Cerebellar nuclear complex (tissue), 1 donor: Measurements from ENCODE around the gene PACS1.

ENCODE experiments used
- DNase-seq, 2 experiments: peaks; one replicate each; lab custom pipeline; 2025; lab: John Stamatoyannopoulos, UW

PACS1 gene

GRCh38 chr11:66050581-66051231 is 19.4 kb upstream of the PACS1 start:
- DNase-seq = no peak

GRCh38 chr11:66051371-66051765 is 18.7 kb upstream of the PACS1 start:
- no peak for DNase-seq

GRCh38 chr11:66051766-66052663 is 18.1 kb upstream of the PACS1 start, which contains the start of gene SF3B2:
Gene SF3B2 (plus strand): TSS chr11:66052364. CDS start chr11:66052385, 21 bp downstream.
- peak; percentile 87 to 98 for DNase-seq

- no peak for DNase-seq
Observed at GRCh38 chr11:66052664-66052982, 17.4 kb upstream of the PACS1 start.

- no peak for DNase-seq
Observed at GRCh38 chr11:66055021-66055420, 15.1 kb upstream of the PACS1 start.

GRCh38 chr11:66056501-66056900 is 13.6 kb upstream of the PACS1 start:
- no peak for DNase-seq

GRCh38 chr11:66059966-66060680 is 9.9 kb upstream of the PACS1 start:
- no peak for DNase-seq

- DNase-seq = no peak
Observed at GRCh38 chr11:66061268-66061667, 8.8 kb upstream of the PACS1 start.

- no peak for DNase-seq
Observed at GRCh38 chr11:66062408-66062807, 7.7 kb upstream of the PACS1 start.

GRCh38 chr11:66063900-66064299 is 6.2 kb upstream of the PACS1 start:
- DNase-seq = no peak

GRCh38 chr11:66064571-66064970 is 5.5 kb upstream of the PACS1 start:
- no peak for DNase-seq

- no peak for DNase-seq
Observed at GRCh38 chr11:66066751-66067150, 3.3 kb upstream of the PACS1 start.

- DNase-seq = no peak
Observed at GRCh38 chr11:66067640-66068039, 2.4 kb upstream of the PACS1 start.

- peak in 1 of 2 experiments; percentile 44 for DNase-seq
Observed at GRCh38 chr11:66068154-66068821, 1.8 kb upstream of the PACS1 start.

- DNase-seq = no peak
Observed at GRCh38 chr11:66068923-66069714, 953 bp upstream of the PACS1 start.

- DNase-seq = no peak
Observed at GRCh38 chr11:66070604-66071380, 720 bp downstream of the PACS1 start.

GRCh38 chr11:66071381-66071801 is 1.3 kb downstream of the PACS1 start:
- DNase-seq = no peak

GRCh38 chr11:66072081-66072480 is 2.0 kb downstream of the PACS1 start:
- DNase-seq = no peak

GRCh38 chr11:66072518-66072917 is 2.4 kb downstream of the PACS1 start:
- no peak for DNase-seq

- DNase-seq = no peak
Observed at GRCh38 chr11:66073669-66074068, 3.6 kb downstream of the PACS1 start.

GRCh38 chr11:66075273-66075672 is 5.2 kb downstream of the PACS1 start:
- DNase-seq = no peak
